Caki2 (cell line): ENCODE data around the gene CPNE6. TPM values are rescaled to one million over a fixed set of nuclear protein-coding genes. Genes with fewer than 3 reads are reported as not detected.

ENCODE experiments used
- DNase-seq: peaks from one replicate; pipeline ENCODE4 v3.0.0-alpha.2; 2015; ENCODE audit warnings: low read depth
- in situ Hi-C: cut with HindIII; loops from 2 replicates; pipeline ENCODE4 v1.10.0; 2016; ENCODE audit warnings: low sequenced_read_pairs, low pct_unique_long_range_greater_than_20kb, mixed read lengths
- total RNA-seq: library from RNA; depleted of rRNA; stranded (reverse); fragments of >200 nt; shearing (Covaris generic); gene quantifications from 2 replicates; pipeline ENCODE4 v1.2.3, GENCODE V29; 2014; ENCODE audit warnings: low replicate concordance

CPNE6 gene
- total RNA-seq, 1 experiment from 2014 or later, result 0.07 TPM

GRCh38 chr14:24078146-24078545 is 6.8 kb downstream of the CPNE6 start:
- DNase-seq, result no peak
- in situ Hi-C loops, result no loop called here

- in situ Hi-C loops, result no loop called here
Observed at GRCh38 chr14:24079491-24080141, 8.3 kb downstream of the CPNE6 start.

GRCh38 chr14:24080142-24080530 is 8.8 kb downstream of the CPNE6 start:
- no peak for DNase-seq
- in situ Hi-C loops, result no loop called here

More at GRCh38 chr14:24079491-24080141, 8.3 kb downstream of the CPNE6 start:
- peak; percentile 25 for DNase-seq

GRCh38 chr14:24080888-24081738 is 9.8 kb downstream of the CPNE6 start:
- in situ Hi-C loops, result no loop called here
- DNase-seq, result peak; percentile 77

GRCh38 chr14:24081739-24082211 is 10.4 kb downstream of the CPNE6 start:
- in situ Hi-C loops, result no loop called here
- DNase-seq, result peak; percentile 7

- no peak for DNase-seq
- in situ Hi-C loops, result no loop called here
Observed at GRCh38 chr14:24082411-24083080, 11.2 kb downstream of the CPNE6 start.

- in situ Hi-C loops, result no loop called here
- no peak for DNase-seq
Observed at GRCh38 chr14:24083462-24083861, 12.1 kb downstream of the CPNE6 start.

- DNase-seq, result no peak
- in situ Hi-C loops, result no loop called here
Observed at GRCh38 chr14:24084440-24084839, 13.1 kb downstream of the CPNE6 start.

- DNase-seq, result no peak
- in situ Hi-C loops, result no loop called here
Observed at GRCh38 chr14:24085215-24085614, 13.9 kb downstream of the CPNE6 start.

GRCh38 chr14:24086193-24086955 is 15.0 kb downstream of the CPNE6 start:
- in situ Hi-C loops, result no loop called here
- DNase-seq, result no peak

- in situ Hi-C loops, result no loop called here
- no peak for DNase-seq
Observed at GRCh38 chr14:24087004-24087403, 15.6 kb downstream of the CPNE6 start.

GRCh38 chr14:24088095-24088494 is 16.7 kb downstream of the CPNE6 start:
- DNase-seq, result no peak
- in situ Hi-C loops, result no loop called here

GRCh38 chr14:24089890-24090289 is 18.5 kb downstream of the CPNE6 start:
- in situ Hi-C loops, result no loop called here
- no peak for DNase-seq

GRCh38 chr14:24092110-24092504 is 20.7 kb downstream of the CPNE6 start:
- in situ Hi-C loops, result no loop called here
- no peak for DNase-seq

- no peak for DNase-seq
- in situ Hi-C loops, result no loop called here
Observed at GRCh38 chr14:24092505-24093206, 21.3 kb downstream of the CPNE6 start.

GRCh38 chr14:24093207-24093900 is 22.0 kb downstream of the CPNE6 start:
- in situ Hi-C loops, result no loop called here
- no peak for DNase-seq
